ENCODE results near the gene VTI1B. TPM values are rescaled to one million over a fixed set of nuclear protein-coding genes. Genes with fewer than 3 reads are reported as not detected.

The VTI1B gene
- total RNA-seq, 2 donors from 2014 or later = 47.9 to 58.3 TPM

DNA sequence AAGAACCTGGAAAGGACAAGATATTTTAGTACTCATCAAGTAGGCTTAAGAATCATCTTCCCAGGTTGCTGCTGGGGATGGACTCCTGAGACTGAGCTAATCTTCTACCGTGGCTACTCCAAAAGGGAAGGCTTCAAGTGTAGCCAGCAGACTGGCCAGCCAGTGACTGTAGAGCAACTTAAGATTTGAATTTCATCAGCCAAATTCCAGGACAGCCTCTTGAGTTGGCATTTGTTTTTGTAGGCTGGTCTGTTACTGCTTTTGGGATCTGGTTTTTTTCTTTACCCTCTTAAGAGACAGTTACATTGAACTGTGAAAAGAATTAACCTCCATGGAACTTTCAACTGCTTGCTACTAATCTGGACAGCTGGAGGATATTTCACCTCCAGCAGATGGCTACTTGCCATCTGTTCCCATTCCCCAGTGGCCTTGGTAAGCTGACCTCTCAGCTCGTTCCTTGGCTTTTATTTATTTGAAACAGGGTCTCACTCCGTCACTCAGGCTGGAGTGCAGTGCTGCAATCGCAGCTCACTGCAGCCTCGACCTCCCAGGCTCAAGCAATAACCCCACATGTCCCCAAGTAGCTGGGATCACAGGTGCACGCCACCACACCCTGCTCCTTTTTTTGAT, 20.7 kb downstream of the VTI1B start:
- H3K36me3 ChIP-seq = peaks cover 71% of the 10 kb centered on the region

DNA sequence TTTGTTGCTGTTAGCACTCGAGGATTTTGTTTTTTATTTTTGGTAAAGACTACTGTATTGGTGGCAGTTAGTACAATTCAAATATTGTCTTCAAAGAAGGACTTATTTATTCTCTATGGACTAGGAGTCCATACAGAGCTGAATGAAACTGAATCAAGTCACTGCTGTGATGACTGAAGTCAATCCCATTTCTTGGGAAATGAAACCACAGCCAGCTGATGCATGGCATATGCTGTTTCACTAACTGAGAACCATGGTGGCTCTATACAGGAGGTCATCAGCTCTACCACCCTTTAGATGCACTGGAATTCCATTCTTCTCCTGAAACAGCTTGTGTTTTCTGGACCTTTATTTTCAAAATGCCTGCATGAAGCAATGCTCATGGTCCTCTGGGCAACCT, 22.2 kb downstream of the VTI1B start:
- Histone ChIP-seq H3K27me3 (replicated peaks; ENCODE audit: insufficient read depth) (no peaks in the 10 kb centered on the region), H3K4me3 (no peak overlapping the region), H3K4me1 (ENCODE audit: control insufficient read depth in 1 of 2, low read depth in 2 of 2) (no peaks in the 10 kb centered on the region), H3K36me3 (peaks cover 70% of the 10 kb centered on the region), H3K9me3 (no peaks in the 10 kb centered on the region), H3K27ac (no peak overlapping the region)
- no peak for DNase-seq (ENCODE audit: low spot score)
- ATAC-seq (ENCODE audit: insufficient number of reproducible peaks, low FRiP score, low read depth) = no peak
- TF ChIP-seq, protein P1, sequence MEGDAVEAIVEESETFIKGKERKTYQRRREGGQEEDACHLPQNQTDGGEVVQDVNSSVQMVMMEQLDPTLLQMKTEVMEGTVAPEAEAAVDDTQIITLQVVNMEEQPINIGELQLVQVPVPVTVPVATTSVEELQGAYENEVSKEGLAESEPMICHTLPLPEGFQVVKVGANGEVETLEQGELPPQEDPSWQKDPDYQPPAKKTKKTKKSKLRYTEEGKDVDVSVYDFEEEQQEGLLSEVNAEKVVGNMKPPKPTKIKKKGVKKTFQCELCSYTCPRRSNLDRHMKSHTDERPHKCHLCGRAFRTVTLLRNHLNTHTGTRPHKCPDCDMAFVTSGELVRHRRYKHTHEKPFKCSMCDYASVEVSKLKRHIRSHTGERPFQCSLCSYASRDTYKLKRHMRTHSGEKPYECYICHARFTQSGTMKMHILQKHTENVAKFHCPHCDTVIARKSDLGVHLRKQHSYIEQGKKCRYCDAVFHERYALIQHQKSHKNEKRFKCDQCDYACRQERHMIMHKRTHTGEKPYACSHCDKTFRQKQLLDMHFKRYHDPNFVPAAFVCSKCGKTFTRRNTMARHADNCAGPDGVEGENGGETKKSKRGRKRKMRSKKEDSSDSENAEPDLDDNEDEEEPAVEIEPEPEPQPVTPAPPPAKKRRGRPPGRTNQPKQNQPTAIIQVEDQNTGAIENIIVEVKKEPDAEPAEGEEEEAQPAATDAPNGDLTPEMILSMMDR (IDR thresholded peaks at IDR 0.05) = no peak

More for the DNA sequence above, 20.7 kb downstream of the VTI1B start:
- H3K27ac ChIP-seq = no peak overlapping the region
- H3K9me3 ChIP-seq = no peaks in the 10 kb centered on the region
- ATAC-seq (ENCODE audit: insufficient number of reproducible peaks, low FRiP score, low read depth) = no peak
- DNase-seq (ENCODE audit: low spot score) = no peak
- TF ChIP-seq, protein P1 (IDR thresholded peaks at IDR 0.05) = no peak
- H3K4me3 ChIP-seq = no peak overlapping the region
- H3K4me1 ChIP-seq (ENCODE audit: control insufficient read depth in 1 of 2, low read depth in 2 of 2) = no peaks in the 10 kb centered on the region
- no peaks in the 10 kb centered on the region for H3K27me3 ChIP-seq (replicated peaks; ENCODE audit: insufficient read depth)

DNA sequence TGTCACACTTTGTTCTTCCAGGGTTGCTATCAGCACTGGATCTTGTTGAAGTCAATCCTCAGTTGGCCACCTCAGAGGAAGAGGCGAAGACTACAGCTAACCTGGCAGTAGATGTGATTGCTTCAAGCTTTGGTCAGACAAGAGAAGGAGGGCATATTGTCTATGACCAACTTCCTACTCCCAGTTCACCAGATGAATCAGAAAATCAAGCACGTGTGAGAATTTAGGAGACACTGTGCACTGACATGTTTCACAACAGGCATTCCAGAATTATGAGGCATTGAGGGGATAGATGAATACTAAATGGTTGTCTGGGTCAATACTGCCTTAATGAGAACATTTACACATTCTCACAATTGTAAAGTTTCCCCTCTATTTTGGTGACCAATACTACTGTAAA, 23.7 kb downstream of the VTI1B start:
- TF ChIP-seq, protein P1 (IDR thresholded peaks at IDR 0.05) = no peak
- Histone ChIP-seq H3K36me3 (peaks cover 63% of the 10 kb centered on the region), H3K9me3 (no peaks in the 10 kb centered on the region), H3K27ac (no peak overlapping the region), H3K4me3 (no peak overlapping the region), H3K27me3 (replicated peaks; ENCODE audit: insufficient read depth) (no peaks in the 10 kb centered on the region), H3K4me1 (ENCODE audit: control insufficient read depth in 1 of 2, low read depth in 2 of 2) (no peaks in the 10 kb centered on the region)
- ATAC-seq (ENCODE audit: insufficient number of reproducible peaks, low FRiP score, low read depth) (no peak), DNase-seq (ENCODE audit: low spot score) (no peak)

DNA sequence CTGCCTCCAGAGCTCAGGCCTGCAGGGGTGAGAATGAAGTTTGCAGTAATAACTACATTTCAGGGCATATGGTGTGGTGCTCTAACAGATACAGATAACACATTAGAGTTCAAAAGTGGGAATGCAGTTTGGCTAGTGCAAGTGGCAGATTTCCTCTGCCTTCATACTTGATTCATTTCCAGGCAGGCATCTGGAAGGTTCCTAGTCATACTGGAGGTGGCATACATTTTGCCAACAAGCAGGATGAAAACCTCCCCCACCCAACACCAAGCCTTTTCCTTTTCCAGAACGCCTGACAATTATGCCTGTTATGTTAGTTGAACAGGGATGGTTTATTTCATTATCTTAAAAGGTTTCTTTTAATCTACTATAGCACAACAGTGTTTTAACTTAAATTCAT, 24.3 kb downstream of the VTI1B start:
- no peak for DNase-seq (ENCODE audit: low spot score)
- no peak overlapping the region for H3K4me3 ChIP-seq
- no peaks in the 10 kb centered on the region for H3K4me1 ChIP-seq (ENCODE audit: control insufficient read depth in 1 of 2, low read depth in 2 of 2)
- H3K27me3 ChIP-seq (replicated peaks; ENCODE audit: insufficient read depth) = no peaks in the 10 kb centered on the region
- H3K9me3 ChIP-seq = no peaks in the 10 kb centered on the region
- no peak overlapping the region for H3K27ac ChIP-seq
- TF ChIP-seq, protein P1 (IDR thresholded peaks at IDR 0.05) = no peak
- peaks cover 59% of the 10 kb centered on the region for H3K36me3 ChIP-seq
- ATAC-seq (ENCODE audit: insufficient number of reproducible peaks, low FRiP score, low read depth) = no peak

DNA sequence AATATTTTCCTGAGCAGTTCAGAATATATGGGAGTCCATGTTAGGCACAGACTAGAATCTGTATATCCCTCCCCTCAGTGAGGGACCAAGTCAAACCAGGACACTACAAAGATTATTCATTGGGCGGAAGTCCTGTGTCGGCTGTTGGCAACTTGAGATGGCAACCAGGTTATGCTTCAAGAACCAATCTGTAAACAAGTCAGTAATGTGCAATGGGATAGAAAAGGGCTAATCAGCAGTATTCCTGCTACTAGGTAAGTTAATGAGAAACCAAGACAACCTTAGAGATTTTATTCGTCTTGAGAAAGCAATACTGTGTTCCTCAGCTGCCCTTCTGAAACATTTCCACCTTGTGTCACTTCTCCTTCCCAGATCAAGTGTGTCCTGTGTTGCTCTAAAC, 28.3 kb downstream of the VTI1B start:
- H3K27me3 ChIP-seq (replicated peaks; ENCODE audit: insufficient read depth) = no peaks in the 10 kb centered on the region
- H3K27ac ChIP-seq = no peak overlapping the region
- H3K4me3 ChIP-seq = no peak overlapping the region
- DNase-seq (ENCODE audit: low spot score) (no peak), ATAC-seq (ENCODE audit: insufficient number of reproducible peaks, low FRiP score, low read depth) (no peak)
- H3K9me3 ChIP-seq = no peaks in the 10 kb centered on the region
- H3K4me1 ChIP-seq (ENCODE audit: control insufficient read depth in 1 of 2, low read depth in 2 of 2) = no peaks in the 10 kb centered on the region
- TF ChIP-seq, protein P1 (IDR thresholded peaks at IDR 0.05) = no peak
- peaks cover 29% of the 10 kb centered on the region for H3K36me3 ChIP-seq
